Measurements from ENCODE around the gene POLG.
A peak's percentile ranks its signal among the peaks of the same experiment; 100 is the strongest.

The POLG gene

DNA sequence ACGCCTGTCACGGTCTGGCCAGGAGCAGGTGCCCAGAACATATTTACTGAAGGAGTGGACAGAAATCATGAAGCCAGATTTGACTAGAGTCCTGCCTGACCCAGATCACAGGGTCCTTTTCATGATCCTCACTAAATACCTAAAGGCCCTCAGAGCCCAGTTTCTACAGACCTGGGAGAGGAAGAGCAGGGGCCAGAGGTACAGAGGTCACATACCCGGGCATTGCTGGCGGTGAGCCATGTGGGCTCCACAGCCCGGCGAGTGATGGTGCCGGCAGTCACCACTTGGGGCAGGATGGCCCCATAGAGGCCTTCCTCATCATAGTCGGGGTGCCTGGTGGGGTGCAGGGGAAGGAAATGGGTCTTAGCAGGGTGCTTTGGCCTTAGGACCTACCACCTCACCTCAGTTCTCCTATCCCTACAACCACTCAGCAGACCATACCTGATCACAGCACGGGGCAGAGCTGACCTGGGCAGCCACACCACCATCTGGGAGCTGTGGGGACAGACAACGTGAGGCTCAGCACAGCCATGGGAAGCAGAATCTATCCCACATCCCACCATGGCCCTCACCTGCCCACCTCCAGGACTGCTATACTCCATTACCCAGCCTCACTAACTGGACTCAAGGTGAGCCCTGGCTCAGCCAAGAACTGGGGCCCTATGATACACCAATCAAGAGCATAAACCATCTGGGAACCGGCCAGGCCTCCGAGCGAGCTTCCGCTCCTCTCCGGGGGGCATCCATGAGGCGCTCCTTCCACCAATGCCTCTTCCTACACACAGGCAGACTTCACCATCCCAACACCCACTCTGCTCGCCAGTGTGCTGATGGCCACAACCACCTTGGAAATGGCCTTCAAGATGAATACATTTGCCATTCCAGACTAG lies 12.9 kb downstream of the POLG start:
- Mint-ChIP-seq H3K4me1 (ENCODE audit: low read depth in 2 of 2) (peaks cover 22% of the 10 kb centered on the region in 2 donors), H3K9me3 (no peaks in the 10 kb centered on the region), H3K27ac (peak overlapping the region in 1 of 2 donors; percentile 85), H3K4me3 (no peak overlapping the region), H3K27me3 (no peaks in the 10 kb centered on the region), H3K36me3 (ENCODE audit: insufficient read depth) (peaks cover 97% of the 10 kb centered on the region)
- no peak for ATAC-seq (replicated peaks)
- no peak for DNase-seq

DNA sequence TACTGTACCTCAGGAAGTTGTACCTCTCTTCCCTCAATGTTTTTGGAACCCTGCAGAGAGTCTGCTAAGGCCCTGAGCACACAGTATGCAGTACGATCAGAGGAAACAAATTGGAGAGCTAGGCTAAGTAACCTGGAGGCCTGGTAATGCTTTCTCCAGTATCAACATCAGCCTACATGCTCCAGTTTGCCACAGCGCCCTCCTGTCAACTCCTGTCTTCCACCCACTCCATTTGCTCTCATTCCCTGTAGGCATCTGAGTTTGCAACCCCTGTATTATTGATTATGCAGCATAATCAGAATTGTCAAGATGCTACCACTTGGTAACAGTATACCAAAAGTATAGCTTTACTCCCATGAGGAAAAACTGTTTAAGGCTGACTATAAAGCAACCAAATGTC lies 14.4 kb downstream of the POLG start:
- Mint-ChIP-seq H3K9me3 (no peaks in the 10 kb centered on the region), H3K27me3 (no peaks in the 10 kb centered on the region), H3K27ac (peak overlapping the region; percentile 49 to 79), H3K4me1 (ENCODE audit: low read depth in 2 of 2) (peaks cover 21 to 22% of the 10 kb centered on the region in 2 donors), H3K4me3 (no peak overlapping the region), H3K36me3 (ENCODE audit: insufficient read depth) (peaks cover 88% of the 10 kb centered on the region)
- ATAC-seq (replicated peaks) (no peak), DNase-seq (no peak)

DNA sequence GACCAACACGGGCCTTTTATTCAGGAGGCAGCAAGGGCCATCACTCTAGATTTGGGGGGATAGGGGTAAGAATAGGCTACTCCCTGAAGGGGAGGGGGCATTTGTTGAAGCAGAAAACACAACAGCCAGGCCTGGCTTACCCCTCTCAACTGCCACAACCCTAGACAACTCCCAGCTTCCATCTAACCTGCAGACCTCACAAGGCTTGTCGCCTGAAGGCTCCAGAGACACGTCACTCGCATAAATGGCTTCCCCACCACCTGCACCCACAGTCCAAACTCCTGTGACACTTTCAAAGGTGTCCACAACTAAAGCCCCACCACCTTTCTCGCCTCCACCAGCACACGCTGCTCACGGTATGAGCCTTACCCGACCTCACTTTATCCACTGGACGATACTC lies 14.9 kb downstream of the POLG start:
- DNase-seq (no peak), ATAC-seq (replicated peaks) (no peak)
- Mint-ChIP-seq H3K9me3 (no peaks in the 10 kb centered on the region), H3K36me3 (ENCODE audit: insufficient read depth) (peaks cover 87% of the 10 kb centered on the region), H3K27me3 (no peaks in the 10 kb centered on the region), H3K27ac (peak overlapping the region; percentile 49 to 79), H3K4me1 (ENCODE audit: low read depth in 2 of 2) (peaks cover 17 to 22% of the 10 kb centered on the region in 2 donors), H3K4me3 (no peak overlapping the region)

DNA sequence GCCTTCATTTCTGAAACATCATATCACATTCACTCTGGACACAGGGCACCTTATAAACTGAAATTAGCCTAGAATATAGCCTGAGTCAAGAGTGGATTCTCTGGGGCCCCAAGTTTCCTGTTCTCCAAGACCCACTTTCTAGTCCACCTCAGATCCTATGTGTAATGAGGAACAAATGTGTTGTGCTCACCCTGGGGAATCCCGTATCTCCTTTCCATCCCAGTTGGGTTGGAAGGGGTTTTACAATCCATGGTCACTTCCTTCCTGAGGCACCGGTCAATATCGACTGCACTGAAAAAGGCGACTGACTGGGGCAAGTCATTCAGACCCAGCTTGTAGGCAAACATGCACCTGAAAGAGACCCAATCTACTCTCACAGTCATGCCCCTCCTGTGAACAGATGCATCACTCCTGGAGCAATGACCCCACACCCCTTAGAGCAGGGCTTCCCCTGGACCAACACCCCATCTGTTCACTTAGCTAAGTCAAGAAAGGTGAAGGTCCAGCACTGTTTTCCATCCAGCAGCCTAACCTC lies 17.4 kb downstream of the POLG start:
- Mint-ChIP-seq H3K9me3 (no peaks in the 10 kb centered on the region), H3K27me3 (no peaks in the 10 kb centered on the region), H3K4me3 (no peak overlapping the region), H3K27ac (no peak overlapping the region), H3K4me1 (ENCODE audit: low read depth in 2 of 2) (peaks cover 13 to 18% of the 10 kb centered on the region in 2 donors), H3K36me3 (ENCODE audit: insufficient read depth) (peaks cover 70% of the 10 kb centered on the region)
- no peak for DNase-seq
- no peak for ATAC-seq (replicated peaks)

DNA sequence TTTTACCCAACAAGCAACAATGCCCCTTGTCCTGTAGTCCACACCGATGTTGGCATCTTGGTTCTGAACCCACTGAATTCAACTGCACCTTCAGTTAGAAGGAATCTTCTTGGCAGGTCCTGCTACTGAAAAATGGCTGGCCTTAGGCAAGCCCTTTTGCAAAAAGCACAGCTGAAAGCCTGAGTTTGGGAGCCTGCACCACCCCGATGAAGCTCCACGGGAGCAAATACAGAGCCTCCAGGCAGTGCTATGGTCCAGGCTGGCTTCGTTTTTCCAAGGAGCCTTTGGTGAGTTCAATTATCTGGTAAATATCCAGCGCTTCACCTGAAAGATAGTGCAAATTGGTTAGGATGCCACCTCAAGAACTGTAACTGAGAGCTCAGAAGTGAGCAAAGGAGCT lies 18.1 kb downstream of the POLG start:
- H3K27me3 Mint-ChIP-seq, result no peaks in the 10 kb centered on the region
- H3K27ac Mint-ChIP-seq, result no peak overlapping the region
- H3K36me3 Mint-ChIP-seq (ENCODE audit: insufficient read depth), result peaks cover 63% of the 10 kb centered on the region
- H3K9me3 Mint-ChIP-seq, result no peaks in the 10 kb centered on the region
- ATAC-seq (replicated peaks) (no peak), DNase-seq (no peak)
- no peak overlapping the region for H3K4me3 Mint-ChIP-seq
- peaks cover 13 to 18% of the 10 kb centered on the region in 2 donors for H3K4me1 Mint-ChIP-seq (ENCODE audit: low read depth in 2 of 2)

DNA sequence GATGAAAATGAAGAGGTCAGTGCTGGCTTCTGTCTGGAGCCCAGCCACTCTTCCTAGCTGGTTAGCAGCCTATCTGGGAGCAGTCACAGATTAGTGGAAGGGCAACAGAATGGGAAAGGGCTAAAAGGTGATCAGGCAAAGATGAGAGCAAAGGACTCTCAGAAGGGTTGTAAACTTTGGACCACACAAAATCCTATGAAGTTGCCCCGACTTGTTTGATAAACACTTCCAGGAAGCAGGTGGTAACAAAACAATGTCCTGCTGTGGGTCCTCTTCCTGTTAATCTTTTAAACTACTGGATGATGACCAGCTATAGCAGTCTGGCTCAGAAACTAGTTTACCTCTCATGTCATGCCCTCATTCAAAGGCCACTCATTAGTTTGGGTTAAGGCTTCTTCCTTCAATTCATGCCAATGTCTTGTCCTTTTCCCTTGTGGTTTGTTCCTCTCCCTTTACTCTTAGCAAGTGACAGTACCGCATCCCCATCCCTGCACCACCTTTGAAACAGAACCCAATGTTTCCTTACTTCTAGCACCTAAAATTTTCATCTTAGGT lies 19.2 kb downstream of the POLG start:
- H3K36me3 Mint-ChIP-seq (ENCODE audit: insufficient read depth), result peaks cover 59% of the 10 kb centered on the region
- H3K4me1 Mint-ChIP-seq (ENCODE audit: low read depth in 2 of 2), result peaks cover 12 to 14% of the 10 kb centered on the region in 2 donors
- ATAC-seq (replicated peaks) (no peak), DNase-seq (no peak)
- no peaks in the 10 kb centered on the region for H3K27me3 Mint-ChIP-seq
- peak overlapping the region; percentile 85 to 90 for H3K27ac Mint-ChIP-seq
- H3K9me3 Mint-ChIP-seq, result no peaks in the 10 kb centered on the region
- H3K4me3 Mint-ChIP-seq, result no peak overlapping the region

DNA sequence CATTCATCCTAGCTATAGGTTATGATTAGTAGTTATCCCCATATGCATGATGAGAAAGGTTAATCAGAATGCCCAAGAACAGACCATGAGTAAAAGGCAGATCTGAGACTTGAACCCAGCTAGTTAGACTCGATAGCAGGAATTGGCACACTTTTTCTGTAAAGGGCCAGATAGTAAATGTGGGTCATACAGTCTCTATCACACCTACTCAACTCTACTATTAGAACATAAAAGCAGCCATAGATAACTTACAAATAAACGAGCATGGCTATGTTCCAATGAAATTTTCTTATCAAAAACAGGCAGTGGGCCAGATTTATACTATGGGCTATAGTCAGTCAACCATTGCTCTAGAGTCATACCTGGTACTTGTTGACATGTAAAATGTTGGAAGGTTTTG lies 24.6 kb downstream of the POLG start:
- Mint-ChIP-seq H3K27ac (peak overlapping the region; percentile 82), H3K4me1 (ENCODE audit: low read depth in 2 of 2) (no peaks in the 10 kb centered on the region), H3K36me3 (ENCODE audit: insufficient read depth) (peaks cover 18% of the 10 kb centered on the region), H3K9me3 (no peaks in the 10 kb centered on the region), H3K27me3 (no peaks in the 10 kb centered on the region), H3K4me3 (no peak overlapping the region)
- ATAC-seq (replicated peaks), result no peak
- DNase-seq, result no peak

DNA sequence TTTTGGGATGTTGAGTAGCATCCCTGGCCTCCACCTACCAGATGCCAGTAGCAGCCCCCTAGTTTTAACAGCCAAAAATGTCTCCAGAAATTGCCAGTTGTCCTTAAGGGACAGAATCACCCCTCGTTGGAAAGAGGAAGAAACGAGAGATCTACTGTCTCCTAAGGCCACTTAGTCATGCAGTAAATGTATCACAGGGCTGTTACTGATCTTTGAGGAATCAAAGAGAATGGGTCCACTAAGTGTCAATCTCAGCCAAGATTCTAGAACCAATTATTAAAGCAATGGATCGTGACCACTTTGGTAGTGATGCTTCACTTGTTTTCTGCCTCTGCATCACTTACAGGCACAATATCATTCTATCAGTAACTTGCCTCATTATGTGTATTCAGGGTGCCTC lies 26.4 kb downstream of the POLG start:
- Mint-ChIP-seq H3K9me3 (no peaks in the 10 kb centered on the region), H3K36me3 (ENCODE audit: insufficient read depth) (peaks cover 16% of the 10 kb centered on the region), H3K27me3 (no peaks in the 10 kb centered on the region), H3K27ac (peak overlapping the region in 1 of 2 donors; percentile 55), H3K4me1 (ENCODE audit: low read depth in 2 of 2) (no peaks in the 10 kb centered on the region), H3K4me3 (no peak overlapping the region)
- DNase-seq (no peak), ATAC-seq (replicated peaks) (no peak)

DNA sequence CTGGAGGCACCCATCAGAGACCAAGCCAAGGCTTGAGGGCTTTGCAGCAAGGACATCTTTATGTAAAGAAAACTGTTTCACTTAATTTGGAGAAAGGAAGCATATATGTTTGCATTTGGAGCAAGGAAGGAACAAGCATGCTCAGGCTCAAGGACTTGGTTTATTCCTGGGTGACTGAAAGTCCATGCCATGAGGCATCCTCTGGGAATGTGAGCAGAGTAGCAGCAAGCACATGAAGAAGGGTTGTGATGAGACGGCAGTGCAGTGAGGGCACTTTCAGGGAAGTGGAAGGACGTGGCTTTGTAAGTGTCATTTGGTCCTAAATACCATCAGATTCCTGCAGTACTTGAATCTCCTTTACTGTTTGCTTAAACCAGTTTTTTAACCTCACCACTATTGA lies 26.8 kb downstream of the POLG start:
- Mint-ChIP-seq H3K4me3 (no peak overlapping the region), H3K27me3 (no peaks in the 10 kb centered on the region), H3K36me3 (ENCODE audit: insufficient read depth) (peaks cover 13% of the 10 kb centered on the region), H3K9me3 (no peaks in the 10 kb centered on the region), H3K4me1 (ENCODE audit: low read depth in 2 of 2) (no peaks in the 10 kb centered on the region), H3K27ac (peak overlapping the region in 1 of 2 donors; percentile 55)
- DNase-seq, result no peak
- no peak for ATAC-seq (replicated peaks)

DNA sequence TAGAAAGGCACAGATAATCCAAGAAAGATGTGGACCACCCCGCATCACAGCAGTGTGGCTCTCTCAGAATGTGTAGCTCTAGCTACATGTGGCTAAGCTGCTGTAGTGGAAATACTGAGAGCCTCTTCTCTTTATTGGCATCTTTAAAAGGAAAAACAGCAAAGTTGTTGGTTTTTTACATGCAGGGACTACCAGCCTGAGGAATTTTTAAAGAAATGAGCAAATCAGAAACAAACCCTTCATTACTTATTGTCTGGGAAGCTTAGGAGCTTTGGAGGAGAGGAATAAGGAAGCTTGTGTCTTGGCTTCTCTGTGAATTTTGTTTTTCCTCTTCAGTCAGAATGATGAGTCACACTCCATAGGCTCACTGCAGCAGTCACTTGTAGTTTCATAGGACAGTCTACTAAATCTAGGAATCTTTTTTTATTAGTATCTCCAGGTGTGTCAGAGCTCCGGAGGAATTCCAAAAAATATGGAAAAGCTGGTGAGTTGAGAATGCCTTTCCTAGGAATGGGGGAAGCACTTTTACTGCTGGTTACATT lies 27.5 kb downstream of the POLG start:
- H3K36me3 Mint-ChIP-seq (ENCODE audit: insufficient read depth), result peaks cover 8% of the 10 kb centered on the region

DNA sequence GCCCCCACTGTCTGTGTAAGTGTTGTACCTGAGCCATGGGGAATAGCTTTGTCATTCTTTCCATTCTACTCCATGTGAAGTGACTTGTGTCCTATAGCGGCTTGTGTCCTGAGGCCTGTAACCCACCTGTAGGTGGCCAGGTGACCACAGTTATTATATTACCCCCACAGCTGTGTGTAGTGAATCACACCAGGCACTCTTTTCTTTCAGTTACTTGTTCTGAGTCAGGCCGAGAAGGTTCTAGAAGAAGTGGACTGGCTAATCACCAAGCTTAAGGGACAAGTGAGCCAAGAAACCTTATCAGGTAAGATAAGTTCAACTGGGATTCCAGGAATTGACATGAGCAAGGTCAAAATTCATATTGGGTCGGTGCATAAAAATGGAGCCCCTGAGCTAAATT lies 29.2 kb downstream of the POLG start:
- H3K9me3 Mint-ChIP-seq, result no peaks in the 10 kb centered on the region
- no peak overlapping the region for H3K4me3 Mint-ChIP-seq
- peaks cover 1% of the 10 kb centered on the region for H3K36me3 Mint-ChIP-seq (ENCODE audit: insufficient read depth)
- ATAC-seq (replicated peaks) (no peak), DNase-seq (no peak)
- H3K27ac Mint-ChIP-seq, result no peak overlapping the region
- no peaks in the 10 kb centered on the region for H3K27me3 Mint-ChIP-seq
- H3K4me1 Mint-ChIP-seq (ENCODE audit: low read depth in 2 of 2), result no peaks in the 10 kb centered on the region

More for the DNA sequence above, 27.5 kb downstream of the POLG start:
- no peak overlapping the region for H3K4me3 Mint-ChIP-seq
- H3K9me3 Mint-ChIP-seq, result no peaks in the 10 kb centered on the region
- H3K4me1 Mint-ChIP-seq (ENCODE audit: low read depth in 2 of 2), result no peaks in the 10 kb centered on the region
- DNase-seq, result no peak
- H3K27me3 Mint-ChIP-seq, result no peaks in the 10 kb centered on the region
- ATAC-seq (replicated peaks), result no peak
- peak overlapping the region in 1 of 2 donors; percentile 55 for H3K27ac Mint-ChIP-seq

DNA sequence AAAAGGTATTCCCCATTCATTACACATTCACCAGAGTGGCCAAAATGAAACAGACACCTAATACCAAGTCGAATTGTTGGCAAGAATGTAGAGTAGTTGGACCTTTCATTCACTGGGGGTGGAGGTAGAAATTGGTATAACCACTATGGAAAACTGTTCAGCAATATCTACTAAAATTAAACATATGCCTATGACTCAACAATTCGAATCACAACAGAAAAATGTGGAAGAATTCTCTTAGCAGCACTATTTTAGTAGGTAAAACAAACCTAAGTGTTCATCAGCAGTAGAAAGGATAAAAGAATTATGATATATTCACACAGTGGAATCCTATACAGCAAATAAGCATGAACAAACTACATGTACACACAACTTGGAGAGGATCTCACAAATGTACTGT lies 30.6 kb downstream of the POLG start:
- ATAC-seq (replicated peaks) (no peak), DNase-seq (no peak)
- H3K27me3 Mint-ChIP-seq, result no peaks in the 10 kb centered on the region
- no peak overlapping the region for H3K27ac Mint-ChIP-seq
- no peaks in the 10 kb centered on the region for H3K36me3 Mint-ChIP-seq (ENCODE audit: insufficient read depth)
- no peak overlapping the region for H3K4me3 Mint-ChIP-seq
- H3K4me1 Mint-ChIP-seq (ENCODE audit: low read depth in 2 of 2), result peaks cover 2 to 3% of the 10 kb centered on the region in 2 donors
- H3K9me3 Mint-ChIP-seq, result no peaks in the 10 kb centered on the region

DNA sequence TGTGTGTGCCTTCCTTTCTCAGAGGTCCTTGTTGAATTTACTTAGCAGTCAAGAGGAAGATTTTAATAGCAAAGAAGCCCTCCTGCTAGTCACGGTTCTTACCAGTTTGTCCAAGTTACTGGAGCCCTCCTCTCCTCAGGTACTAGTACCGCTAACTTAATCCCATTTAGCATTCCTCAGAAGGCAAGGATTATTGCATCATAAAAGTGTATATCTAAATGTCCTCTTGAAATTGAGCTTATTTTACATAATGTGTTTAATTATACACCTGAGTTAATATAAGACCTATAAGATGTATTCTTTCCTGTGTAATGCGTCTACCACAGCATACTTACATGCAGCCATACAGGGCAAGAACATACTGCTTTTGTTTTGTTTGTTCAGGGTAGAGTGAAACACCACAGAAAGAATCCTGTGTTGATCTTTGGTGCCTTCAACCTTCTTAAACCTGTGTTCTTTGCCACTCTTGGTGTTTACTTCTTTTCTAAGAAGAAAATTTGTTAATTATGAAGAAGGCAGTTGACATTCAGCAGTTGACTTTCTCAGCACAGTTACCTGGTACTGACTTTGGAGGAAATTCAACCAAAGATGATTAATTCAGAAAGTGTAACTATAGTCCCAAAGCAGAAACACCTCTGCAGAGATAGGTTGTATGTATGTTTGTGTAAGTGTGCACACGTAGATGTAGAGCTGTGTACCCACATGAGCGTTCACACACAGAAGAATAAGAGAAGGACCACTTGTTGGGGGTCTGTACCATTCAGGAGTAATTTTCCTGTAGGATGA lies 33.1 kb downstream of the POLG start:
- H3K27me3 Mint-ChIP-seq, result no peaks in the 10 kb centered on the region
- peaks cover 2 to 8% of the 10 kb centered on the region in 2 donors for H3K4me1 Mint-ChIP-seq (ENCODE audit: low read depth in 2 of 2)
- no peak for DNase-seq
- H3K9me3 Mint-ChIP-seq, result no peaks in the 10 kb centered on the region
- ATAC-seq (replicated peaks), result no peak
- no peak overlapping the region for H3K27ac Mint-ChIP-seq
- no peaks in the 10 kb centered on the region for H3K36me3 Mint-ChIP-seq (ENCODE audit: insufficient read depth)
- no peak overlapping the region for H3K4me3 Mint-ChIP-seq

Data from effector memory CD8-positive, alpha-beta T cell (primary cell).